Activated naive CD8-positive, alpha-beta T cell treated with anti-CD3 and anti-CD28 coated beads for 36 hours (primary cell): ENCODE data around the gene PIGU. TPM values are rescaled to one million over a fixed set of nuclear protein-coding genes. Genes with fewer than 3 reads are reported as not detected.
"Not testable (repeated sequence)": the region's sequence is repeated elsewhere in the genome, so short reads cannot be mapped to it uniquely, and the experiment has no call there.

ENCODE experiments used
- DNase-seq: peaks from one replicate; pipeline ENCODE4 v3.0.0; 2021
- H3K27ac Mint-ChIP-seq: one replicate; pipeline ENCODE4 v1.8.0; 2022; ENCODE audit warnings: mild to moderate bottlenecking, moderate library complexity, mixed read lengths
- H3K27me3 Mint-ChIP-seq: one replicate; pipeline ENCODE4 v1.8.0; 2022; ENCODE audit warnings: mild to moderate bottlenecking, mixed read lengths
- H3K36me3 Mint-ChIP-seq: one replicate; pipeline ENCODE4 v1.8.0; 2021; ENCODE audit warnings: mild to moderate bottlenecking, mixed read lengths
- H3K4me1 Mint-ChIP-seq: one replicate; pipeline ENCODE4 v1.8.0; 2021; ENCODE audit warnings: mixed read lengths
- H3K4me3 Mint-ChIP-seq: one replicate; pipeline ENCODE4 v1.8.0; 2022; ENCODE audit warnings: mild to moderate bottlenecking, moderate library complexity, mixed read lengths
- H3K9me3 Mint-ChIP-seq: one replicate; pipeline ENCODE4 v1.8.0; 2022; ENCODE audit warnings: mixed read lengths
- total RNA-seq, 2 experiments: library from RNA; stranded (reverse); gene quantifications; one replicate each; pipeline ENCODE4 v1.2.3, GENCODE V29; 2021

PIGU gene, protein sequence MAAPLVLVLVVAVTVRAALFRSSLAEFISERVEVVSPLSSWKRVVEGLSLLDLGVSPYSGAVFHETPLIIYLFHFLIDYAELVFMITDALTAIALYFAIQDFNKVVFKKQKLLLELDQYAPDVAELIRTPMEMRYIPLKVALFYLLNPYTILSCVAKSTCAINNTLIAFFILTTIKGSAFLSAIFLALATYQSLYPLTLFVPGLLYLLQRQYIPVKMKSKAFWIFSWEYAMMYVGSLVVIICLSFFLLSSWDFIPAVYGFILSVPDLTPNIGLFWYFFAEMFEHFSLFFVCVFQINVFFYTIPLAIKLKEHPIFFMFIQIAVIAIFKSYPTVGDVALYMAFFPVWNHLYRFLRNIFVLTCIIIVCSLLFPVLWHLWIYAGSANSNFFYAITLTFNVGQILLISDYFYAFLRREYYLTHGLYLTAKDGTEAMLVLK
- 10 to 100 TPM; 18.7 to 19.3 TPM for total RNA-seq

- Mint-ChIP-seq H3K27me3 (no peaks in the 10 kb centered on the region), H3K4me3 (peak within 1 kb of the TSS; percentile 96), H3K36me3 (peaks cover 5% of the 10 kb centered on the region), H3K27ac (peak within 1 kb of the TSS; percentile 98), H3K4me1 (peaks cover 26% of the 10 kb centered on the region), H3K9me3 (no peaks in the 10 kb centered on the region)
- peak; percentile 98 for DNase-seq
Measured at GRCh38 chr20:34676642-34677373, at the start of gene PIGU. Gene PIGU (minus strand): TSS chr20:34677092. CDS start chr20:34677085, 7 bp downstream.

- Mint-ChIP-seq H3K36me3 (peaks cover 3% of the 10 kb centered on the region), H3K9me3 (no peaks in the 10 kb centered on the region), H3K27me3 (no peaks in the 10 kb centered on the region), H3K4me3 (no peak overlapping the region), H3K27ac (no peak overlapping the region), H3K4me1 (peaks cover 14% of the 10 kb centered on the region)
- no peak for DNase-seq
Measured at GRCh38 chr20:34724172-34724571, 47.3 kb upstream of the PIGU start.

GRCh38 chr20:34722560-34722959, 45.7 kb upstream of the PIGU start:
- not testable (repeated sequence) for H3K9me3 Mint-ChIP-seq, H3K4me3 Mint-ChIP-seq, H3K27me3 Mint-ChIP-seq, DNase-seq, H3K36me3 Mint-ChIP-seq, H3K27ac Mint-ChIP-seq
- H3K4me1 Mint-ChIP-seq = peaks cover 15% of the 10 kb centered on the region

GRCh38 chr20:34720266-34720665, 43.4 kb upstream of the PIGU start:
- Mint-ChIP-seq H3K4me3 (no peak overlapping the region), H3K36me3 (no peaks in the 10 kb centered on the region)

GRCh38 chr20:34719242-34720017, 42.5 kb upstream of the PIGU start:
- not testable (repeated sequence) for H3K27ac Mint-ChIP-seq, H3K9me3 Mint-ChIP-seq, H3K27me3 Mint-ChIP-seq, DNase-seq, H3K4me3 Mint-ChIP-seq, H3K36me3 Mint-ChIP-seq
- peaks cover 15% of the 10 kb centered on the region for H3K4me1 Mint-ChIP-seq

More at GRCh38 chr20:34720266-34720665, 43.4 kb upstream of the PIGU start:
- Mint-ChIP-seq H3K4me1 (peaks cover 15% of the 10 kb centered on the region), H3K9me3 (no peaks in the 10 kb centered on the region), H3K27me3 (no peaks in the 10 kb centered on the region), H3K27ac (no peak overlapping the region)
- DNase-seq = no peak

DNA sequence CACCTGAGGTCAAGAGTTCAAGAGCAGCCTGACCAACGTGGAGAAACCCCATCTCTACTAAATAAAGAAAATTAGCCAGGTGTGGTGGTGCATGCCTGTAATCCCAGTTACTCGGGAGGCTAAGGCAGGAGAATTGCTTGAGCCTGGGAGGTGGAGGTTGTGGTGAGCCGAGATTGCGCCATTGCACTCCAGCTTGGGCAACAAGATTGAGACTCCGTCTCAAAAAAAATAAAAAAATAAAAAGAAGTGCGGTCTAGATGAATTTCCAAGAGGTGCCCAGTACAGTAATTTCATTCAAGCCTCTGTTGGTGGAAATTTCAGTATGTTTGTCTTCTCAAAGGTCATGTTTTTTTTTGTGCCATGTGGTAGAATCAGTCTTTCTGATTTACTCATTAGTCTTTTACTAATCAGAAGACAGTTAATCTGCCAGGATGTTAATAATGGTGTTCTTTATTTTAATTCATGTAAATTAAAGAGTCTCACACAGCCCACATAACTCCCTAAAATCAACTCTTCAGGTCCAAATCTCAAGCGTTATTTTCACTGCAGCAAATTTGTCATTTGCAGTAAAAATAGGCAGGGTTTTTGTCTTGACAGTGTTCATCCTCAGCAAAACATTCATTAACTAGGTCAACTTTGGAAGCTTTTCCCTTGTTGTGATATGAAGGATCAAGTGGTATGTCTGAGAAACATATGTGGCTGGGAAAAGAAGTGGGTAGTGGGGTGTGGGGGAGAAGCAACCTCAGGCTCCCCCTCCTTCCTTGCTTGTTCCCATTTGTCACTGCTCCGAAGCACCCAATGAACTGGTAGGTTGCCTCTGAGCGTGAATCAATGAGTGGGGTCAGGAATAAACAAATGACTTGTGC, 40.6 kb upstream of the PIGU start:
- H3K36me3 Mint-ChIP-seq = no peaks in the 10 kb centered on the region
- H3K4me1 Mint-ChIP-seq = peaks cover 19% of the 10 kb centered on the region
- H3K27me3 Mint-ChIP-seq = no peaks in the 10 kb centered on the region
- DNase-seq = no peak
- H3K9me3 Mint-ChIP-seq = no peaks in the 10 kb centered on the region
- no peak overlapping the region for H3K27ac Mint-ChIP-seq
- no peak overlapping the region for H3K4me3 Mint-ChIP-seq

DNA sequence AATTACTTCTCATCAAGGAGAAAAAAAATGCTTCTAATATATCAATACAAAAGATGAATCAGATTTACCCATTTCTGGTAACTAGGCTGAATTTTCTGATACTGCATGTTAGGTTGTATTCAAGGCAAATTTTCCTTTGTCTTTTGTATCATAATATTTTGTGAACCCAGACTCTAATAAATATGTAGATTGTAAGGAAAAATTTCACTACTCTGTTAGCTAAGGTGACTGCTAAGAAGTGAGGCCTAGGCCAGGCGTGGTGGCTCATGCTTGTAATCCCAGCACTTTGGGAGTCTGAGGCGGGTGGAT, 40.0 kb upstream of the PIGU start:
- H3K27ac Mint-ChIP-seq = no peak overlapping the region
- no peaks in the 10 kb centered on the region for H3K36me3 Mint-ChIP-seq
- H3K4me1 Mint-ChIP-seq = peaks cover 19% of the 10 kb centered on the region

DNA sequence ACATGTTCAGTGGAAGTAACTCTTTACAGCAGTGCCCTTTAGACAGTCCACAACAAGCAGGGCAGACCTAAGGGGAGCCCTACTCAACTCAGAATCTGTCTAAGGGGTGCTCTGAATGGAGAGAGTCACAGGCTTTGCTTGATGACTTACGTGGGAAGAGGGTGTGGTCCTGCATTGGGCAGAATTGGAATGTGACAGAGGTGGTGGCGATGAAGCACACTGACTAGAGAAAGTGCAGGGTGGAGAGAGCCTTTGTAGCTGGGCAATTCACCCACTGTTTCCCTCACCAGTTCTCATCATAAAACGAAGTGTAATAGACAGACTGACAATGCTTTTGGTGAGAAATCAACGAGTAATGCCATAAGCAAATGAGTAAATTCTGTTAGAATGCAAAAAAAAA, 38.5 kb upstream of the PIGU start:
- Mint-ChIP-seq H3K27me3 (no peaks in the 10 kb centered on the region), H3K4me3 (no peak overlapping the region), H3K4me1 (peaks cover 18% of the 10 kb centered on the region), H3K36me3 (no peaks in the 10 kb centered on the region), H3K27ac (no peak overlapping the region), H3K9me3 (no peaks in the 10 kb centered on the region)
- no peak for DNase-seq

More for the DNA sequence above, 40.0 kb upstream of the PIGU start:
- Mint-ChIP-seq H3K9me3 (no peaks in the 10 kb centered on the region), H3K27me3 (no peaks in the 10 kb centered on the region), H3K4me3 (no peak overlapping the region)
- DNase-seq = no peak

- H3K27me3 Mint-ChIP-seq, H3K4me1 Mint-ChIP-seq, H3K36me3 Mint-ChIP-seq, H3K4me3 Mint-ChIP-seq, H3K27ac Mint-ChIP-seq, DNase-seq, H3K9me3 Mint-ChIP-seq: not testable (repeated sequence)
Measured at GRCh38 chr20:34713944-34714515, 37.1 kb upstream of the PIGU start.

- Mint-ChIP-seq H3K27me3 (no peaks in the 10 kb centered on the region), H3K36me3 (no peaks in the 10 kb centered on the region), H3K9me3 (no peaks in the 10 kb centered on the region), H3K4me3 (no peak overlapping the region), H3K4me1 (peaks cover 11% of the 10 kb centered on the region), H3K27ac (no peak overlapping the region)
- no peak for DNase-seq
Measured at GRCh38 chr20:34713194-34713943, 36.5 kb upstream of the PIGU start.

- H3K4me1 Mint-ChIP-seq = peaks cover 11% of the 10 kb centered on the region
- no peak overlapping the region for H3K4me3 Mint-ChIP-seq
- H3K36me3 Mint-ChIP-seq = no peaks in the 10 kb centered on the region
- H3K27ac Mint-ChIP-seq = no peak overlapping the region
- H3K9me3 Mint-ChIP-seq = no peaks in the 10 kb centered on the region
- no peak for DNase-seq
- H3K27me3 Mint-ChIP-seq = no peaks in the 10 kb centered on the region
Measured at GRCh38 chr20:34712525-34713192, 35.8 kb upstream of the PIGU start.

DNA sequence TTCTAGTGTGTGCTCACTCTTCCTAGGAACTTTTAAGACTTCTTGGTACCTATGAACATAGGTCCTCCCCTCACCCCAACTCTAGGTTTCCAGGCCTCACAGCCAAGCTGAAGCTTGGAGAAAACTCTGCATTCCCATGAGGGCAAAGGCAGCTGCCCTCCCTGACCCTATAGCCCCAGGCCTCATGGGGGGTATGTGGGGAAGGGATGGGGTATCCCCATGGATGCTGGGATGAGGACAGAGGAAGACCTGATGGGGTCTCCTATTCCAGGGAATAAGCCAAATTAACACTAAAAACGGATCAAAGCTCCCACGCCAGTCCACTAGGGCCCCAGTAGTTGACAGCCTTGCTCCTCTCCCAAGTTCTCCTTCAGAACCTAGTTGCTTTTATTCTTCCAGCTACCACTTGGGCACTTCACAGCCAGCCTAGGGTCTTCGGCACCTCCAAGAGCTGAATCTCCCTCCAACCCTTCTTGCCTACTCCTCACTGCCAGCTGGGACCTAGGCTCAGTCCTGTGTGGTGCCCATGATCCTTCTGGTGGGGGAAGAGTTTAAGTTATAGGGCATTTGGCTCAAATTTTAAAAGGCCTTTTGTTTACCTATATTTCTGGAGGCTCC, 35.0 kb upstream of the PIGU start:
- Mint-ChIP-seq H3K27me3 (no peaks in the 10 kb centered on the region), H3K4me3 (no peak overlapping the region), H3K27ac (no peak overlapping the region), H3K36me3 (no peaks in the 10 kb centered on the region), H3K9me3 (no peaks in the 10 kb centered on the region), H3K4me1 (peaks cover 11% of the 10 kb centered on the region)
- DNase-seq = no peak
